NT2/D1 (cell line): ENCODE results near the gene MOCS3.

ENCODE experiments used
- SUZ12 ChIP-seq: IDR thresholded peaks from 2 replicates; pipeline ENCODE4 v1.6.1; 2011; ENCODE audit not compliant: insufficient read length, insufficient read depth; ENCODE audit errors: extremely low read depth
- YY1 ChIP-seq: IDR thresholded peaks from 2 replicates; pipeline ENCODE4 v1.6.1; 2011; ENCODE audit not compliant: insufficient read length, insufficient read depth

- TF ChIP-seq SUZ12 (no peak), YY1 (no peak)
Measured at GRCh38 chr20:50916257-50916656, 42.4 kb upstream of the MOCS3 start.
